ENCODE results near the gene GJA1.

GRCh38 chr6:121465101-121465500 is 29.7 kb downstream of the GJA1 start:
- TF ChIP-seq CTCF (IDR thresholded peaks at IDR 0.05; ENCODE audit: low read depth, low read length, missing input control) = no peak
- TF ChIP-seq REST (IDR thresholded peaks at IDR 0.05) = no peak
- no peak for TF ChIP-seq ATF3 (IDR thresholded peaks at IDR 0.05)
- no peak for TF ChIP-seq GABPA (IDR thresholded peaks at IDR 0.05 in 1 of 2, conservative IDR thresholded peaks at IDR 0.05 in 1 of 2)
- no peak for TF ChIP-seq RAD21 (IDR thresholded peaks at IDR 0.05)
- TF ChIP-seq JUND (IDR thresholded peaks at IDR 0.05) = no peak
- TF ChIP-seq MAX (IDR thresholded peaks at IDR 0.05) = no peak
- TF ChIP-seq FOXA1 (IDR thresholded peaks at IDR 0.05) = no peak
- TF ChIP-seq SP1 (IDR thresholded peaks at IDR 0.05) = no peak
- no peak for TF ChIP-seq TAF1 (conservative IDR thresholded peaks at IDR 0.05)
- no peak for TF ChIP-seq ZBTB33 (IDR thresholded peaks at IDR 0.05)
